WTC11 (cell line): ENCODE data around the gene CEP20. TPM values are rescaled to one million over a fixed set of nuclear protein-coding genes. Genes with fewer than 3 reads are reported as not detected.

ENCODE experiments used
- ATAC-seq: fragments of 200-7000 bp; cut with Tn5 transposase; 2 replicates; pipeline ENCODE4 v1.10.0; 2021; ENCODE audit warnings: mild to moderate bottlenecking, moderate library complexity
- CTCF ChIA-PET: fragments of 300-600 bp; sonication (Branson Sonifier 250); formaldehyde crosslinking; loops from one replicate; lab custom pipeline; 2021; ENCODE audit warnings: antibody characterized with exemption; lab: Charles Lee
- POLR2A ChIA-PET: fragments of 350-600 bp; sonication (Branson Sonifier 250); formaldehyde crosslinking; loops from one replicate; lab custom pipeline; 2021; ENCODE audit warnings: antibody characterized with exemption; lab: Charles Lee
- DNase-seq: peaks from one replicate; pipeline ENCODE4 v3.0.0; 2021; ENCODE audit warnings: low spot score
- H3K27ac Mint-ChIP-seq: 2 replicates; pipeline ENCODE4 v1.8.0; 2021; ENCODE audit warnings: mixed read lengths
- H3K27me3 Mint-ChIP-seq: 2 replicates; pipeline ENCODE4 v1.8.0; 2021; ENCODE audit warnings: low read depth, mild to moderate bottlenecking, moderate library complexity, mixed read lengths
- H3K36me3 Mint-ChIP-seq: 2 replicates; pipeline ENCODE4 v1.8.0; 2021; ENCODE audit warnings: mixed read lengths
- H3K4me1 Mint-ChIP-seq: 2 replicates; pipeline ENCODE4 v1.8.0; 2022; ENCODE audit warnings: mixed read lengths
- H3K4me3 Mint-ChIP-seq: 2 replicates; pipeline ENCODE4 v1.8.0; 2021; ENCODE audit warnings: mild to moderate bottlenecking, moderate library complexity, mixed read lengths
- H3K9me3 Mint-ChIP-seq: 2 replicates; pipeline ENCODE4 v1.8.0; 2021; ENCODE audit warnings: mixed read lengths
- ARID4B ChIP-seq: sonication (generic); formaldehyde crosslinking; IDR thresholded peaks from 2 replicates; pipeline ENCODE4 v1.8.0; 2023; ENCODE audit warnings: missing genetic modification reagents, mild to moderate bottlenecking, borderline replicate concordance
- CREB1 ChIP-seq: sonication (generic); formaldehyde crosslinking; IDR thresholded peaks from 2 replicates; pipeline ENCODE4 v1.8.0; 2023; ENCODE audit warnings: mild to moderate bottlenecking, missing genetic modification reagents
- CREM ChIP-seq: sonication (generic); formaldehyde crosslinking; IDR thresholded peaks from 2 replicates; pipeline ENCODE4 v1.8.1; 2022; ENCODE audit warnings: mild to moderate bottlenecking, missing genetic modification reagents, moderate library complexity
- FOXP1 ChIP-seq: sonication (generic); formaldehyde crosslinking; IDR thresholded peaks from 2 replicates; pipeline ENCODE4 v1.8.0; 2022; ENCODE audit warnings: missing genetic modification reagents, mild to moderate bottlenecking, moderate library complexity, borderline replicate concordance
- GABPB1 ChIP-seq: sonication (generic); formaldehyde crosslinking; IDR thresholded peaks from 2 replicates; pipeline ENCODE4 v1.8.1; 2023; ENCODE audit warnings: mild to moderate bottlenecking, missing genetic modification reagents
- JUN ChIP-seq: sonication (generic); formaldehyde crosslinking; IDR thresholded peaks from 2 replicates; pipeline ENCODE4 v1.8.0; 2023; ENCODE audit warnings: mild to moderate bottlenecking, missing genetic modification reagents
- MAX ChIP-seq: sonication (generic); formaldehyde crosslinking; IDR thresholded peaks from 2 replicates; pipeline ENCODE4 v1.8.0; 2022; ENCODE audit warnings: mild to moderate bottlenecking, missing genetic modification reagents
- MYBL2 ChIP-seq: sonication (generic); formaldehyde crosslinking; IDR thresholded peaks from 2 replicates; pipeline ENCODE4 v1.8.1; 2023; ENCODE audit warnings: mild to moderate bottlenecking, moderate library complexity, missing genetic modification reagents
- NFE2L1 ChIP-seq: sonication (generic); formaldehyde crosslinking; IDR thresholded peaks from 2 replicates; pipeline ENCODE4 v1.8.1; 2023; ENCODE audit warnings: missing genetic modification reagents
- NR1H2 ChIP-seq: sonication (generic); formaldehyde crosslinking; IDR thresholded peaks from 2 replicates; pipeline ENCODE4 v1.9.0; 2021; ENCODE audit warnings: mild to moderate bottlenecking, moderate library complexity, missing genetic modification reagents
- OVOL2 ChIP-seq: fragments of 250-450 bp; sonication (Bioruptor Pico); IDR thresholded peaks from 2 replicates; pipeline ENCODE4 v1.9.0; 2021; ENCODE audit warnings: mild to moderate bottlenecking, borderline replicate concordance
- PRRX2 ChIP-seq: fragments of 250-450 bp; sonication (Bioruptor Pico); IDR thresholded peaks from 2 replicates; pipeline ENCODE4 v1.8.0; 2021; ENCODE audit warnings: mild to moderate bottlenecking
- SMAD3 ChIP-seq: sonication (generic); formaldehyde crosslinking; IDR thresholded peaks from 2 replicates; pipeline ENCODE4 v1.8.0; 2022; ENCODE audit warnings: missing genetic modification reagents, mild to moderate bottlenecking, borderline replicate concordance
- SP1 ChIP-seq: sonication (generic); formaldehyde crosslinking; conservative IDR thresholded peaks from 2 replicates; pipeline ENCODE4 v1.8.1; 2022; ENCODE audit warnings: missing genetic modification reagents
- STAT6 ChIP-seq: sonication (generic); formaldehyde crosslinking; conservative IDR thresholded peaks from 2 replicates; pipeline ENCODE4 v1.8.1; 2023; ENCODE audit warnings: mild to moderate bottlenecking, low read depth, missing genetic modification reagents, moderate library complexity
- TEAD1 ChIP-seq: sonication (generic); formaldehyde crosslinking; IDR thresholded peaks from 2 replicates; pipeline ENCODE4 v1.8.0; 2022; ENCODE audit warnings: mild to moderate bottlenecking, missing genetic modification reagents
- USF2 ChIP-seq: sonication (generic); formaldehyde crosslinking; IDR thresholded peaks from 2 replicates; pipeline ENCODE4 v1.8.1; 2023; ENCODE audit warnings: mild to moderate bottlenecking, missing genetic modification reagents, moderate library complexity
- ZBTB21 ChIP-seq: sonication (generic); formaldehyde crosslinking; IDR thresholded peaks from 2 replicates; pipeline ENCODE4 v1.8.1; 2023; ENCODE audit warnings: mild to moderate bottlenecking, missing genetic modification reagents, borderline replicate concordance
- ZMAT4 ChIP-seq: fragments of 250-450 bp; sonication (Bioruptor Pico); IDR thresholded peaks from 2 replicates; pipeline ENCODE4 v1.9.0; 2021; ENCODE audit warnings: mild to moderate bottlenecking
- ZNF263 ChIP-seq: sonication (generic); formaldehyde crosslinking; IDR thresholded peaks from 2 replicates; pipeline ENCODE4 v1.8.1; 2022; ENCODE audit warnings: low read depth, mild to moderate bottlenecking, moderate library complexity, missing genetic modification reagents
- ZNF423 ChIP-seq: fragments of 250-450 bp; sonication (Bioruptor Pico); IDR thresholded peaks from 2 replicates; pipeline ENCODE4 v2.1.2; 2022; ENCODE audit warnings: mild to moderate bottlenecking, moderate library complexity
- ZNF512 ChIP-seq: sonication (generic); formaldehyde crosslinking; IDR thresholded peaks from 2 replicates; pipeline ENCODE4 v1.8.1; 2022; ENCODE audit warnings: missing genetic modification reagents, borderline replicate concordance
- total RNA-seq: library from RNA; stranded (reverse); gene quantifications from 3 replicates; pipeline ENCODE4 v1.2.3, GENCODE V29; 2021

Gene CEP20
- total RNA-seq, 1 experiment from 2014 or later, result 39.1 TPM

- no peak overlapping the region for H3K27ac Mint-ChIP-seq
- CTCF ChIA-PET, result interaction anchor here (0.6 to 1.5 kb wide), 2 partner anchors 14 to 105 kb away, joined by 4 read pairs; no protein-coding TSS in a partner anchor
- H3K4me3 Mint-ChIP-seq, result no peak overlapping the region
- ATAC-seq, result no peak
- TF ChIP-seq STAT6 (CRISPR knock-in tag) (no peak), NR1H2 (CRISPR knock-in tag) (no peak), CREB1 (CRISPR knock-in tag) (no peak), FOXP1 (no peak), SP1 (CRISPR knock-in tag) (no peak), NFE2L1 (CRISPR knock-in tag) (no peak), TEAD1 (CRISPR knock-in tag) (no peak), ZNF263 (no peak), CREM (CRISPR knock-in tag) (no peak)
- no peaks in the 10 kb centered on the region for H3K27me3 Mint-ChIP-seq
- H3K9me3 Mint-ChIP-seq, result no peaks in the 10 kb centered on the region
- no peaks in the 10 kb centered on the region for H3K4me1 Mint-ChIP-seq
- no peak for DNase-seq
- no peaks in the 10 kb centered on the region for H3K36me3 Mint-ChIP-seq
- POLR2A ChIA-PET, result interaction anchor here (0.6 to 0.7 kb wide), 2 partner anchors 53 to 63 kb away, joined by 3 to 4 read pairs; no protein-coding TSS in a partner anchor
Measured at GRCh38 chr16:15836074-15836473, 52.3 kb downstream of the CEP20 start.

- CTCF ChIA-PET, result interaction anchor here (0.5 to 1.5 kb wide), 2 partner anchors 13 to 90 kb away, joined by 3 to 4 read pairs; no protein-coding TSS in a partner anchor
- H3K27ac Mint-ChIP-seq, result no peak overlapping the region
- H3K4me3 Mint-ChIP-seq, result no peak overlapping the region
Measured at GRCh38 chr16:15835136-15835878, 53.1 kb downstream of the CEP20 start.

GRCh38 chr16:15834502-15834901, 53.9 kb downstream of the CEP20 start:
- DNase-seq (no peak), ATAC-seq (no peak)
- Mint-ChIP-seq H3K36me3 (no peaks in the 10 kb centered on the region), H3K27me3 (no peaks in the 10 kb centered on the region), H3K27ac (no peak overlapping the region), H3K4me1 (no peaks in the 10 kb centered on the region), H3K4me3 (no peak overlapping the region), H3K9me3 (no peaks in the 10 kb centered on the region)
- POLR2A ChIA-PET, result no interaction called here
- CTCF ChIA-PET, result interaction anchor here (0.7 to 2.5 kb wide), 2 partner anchors 13 to 26 kb away, joined by 4 to 8 read pairs; no protein-coding TSS in a partner anchor
- TF ChIP-seq MAX (CRISPR knock-in tag) (no peak), GABPB1 (CRISPR knock-in tag) (no peak), SMAD3 (CRISPR knock-in tag) (no peak), JUN (CRISPR knock-in tag) (no peak), PRRX2 (CRISPR knock-in tag) (no peak), ARID4B (no peak), ZNF512 (CRISPR knock-in tag) (no peak), ZBTB21 (CRISPR knock-in tag) (no peak), OVOL2 (no peak), ZNF423 (no peak), TEAD1 (CRISPR knock-in tag) (no peak), USF2 (no peak)

More at GRCh38 chr16:15835136-15835878, 53.1 kb downstream of the CEP20 start:
- H3K9me3 Mint-ChIP-seq, result no peaks in the 10 kb centered on the region
- no peaks in the 10 kb centered on the region for H3K4me1 Mint-ChIP-seq
- POLR2A ChIA-PET, result no interaction called here
- no peaks in the 10 kb centered on the region for H3K36me3 Mint-ChIP-seq
- no peaks in the 10 kb centered on the region for H3K27me3 Mint-ChIP-seq
- ATAC-seq (no peak), DNase-seq (no peak)
- TF ChIP-seq GABPB1 (CRISPR knock-in tag), result no peak
- no peak for TF ChIP-seq MYBL2 (CRISPR knock-in tag)
- no peak for TF ChIP-seq ZMAT4
